Measurements from ENCODE around the gene ZNF324B.

DNA sequence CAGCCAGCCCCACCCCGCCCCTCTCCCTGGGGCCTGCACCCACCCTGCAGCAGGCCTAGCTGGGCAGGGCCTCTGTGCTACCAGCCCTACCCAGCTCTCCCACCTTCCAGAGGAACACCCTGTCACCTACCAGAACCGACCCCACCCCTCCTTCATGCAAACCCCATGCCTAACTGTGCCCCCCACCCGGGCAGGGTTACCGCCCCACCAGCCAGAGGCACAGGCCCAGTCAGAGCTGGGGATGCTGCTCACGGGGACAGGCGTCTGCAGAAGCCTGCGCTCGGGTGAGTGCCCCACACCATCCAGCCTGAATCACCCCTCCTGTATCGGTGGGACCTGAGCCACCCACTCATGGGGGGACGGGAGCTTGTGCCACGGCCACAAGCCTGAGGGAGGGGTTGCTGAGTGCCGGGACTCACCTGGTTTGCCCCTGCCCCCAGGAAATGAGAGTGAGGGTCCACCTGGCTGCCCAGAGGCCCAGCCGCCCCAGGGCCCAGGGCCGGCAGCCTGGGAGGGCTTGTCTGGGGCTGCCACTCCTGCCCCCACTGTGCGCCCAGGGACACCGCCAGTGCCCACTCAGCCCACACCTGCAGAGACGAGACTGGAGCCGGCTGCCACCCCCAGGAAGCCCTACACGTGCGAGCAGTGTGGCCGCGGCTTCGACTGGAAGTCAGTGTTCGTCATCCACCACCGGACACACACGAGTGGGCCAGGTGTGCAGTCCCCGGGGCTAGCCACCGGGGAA is 28.5 kb downstream of the ZNF324B start:
- TF ChIP-seq SUZ12 (IDR thresholded peaks at IDR 0.05; ENCODE audit: extremely low read depth, insufficient read depth, insufficient read length) (no peak), YY1 (IDR thresholded peaks at IDR 0.05; ENCODE audit: insufficient read depth, insufficient read length) (no peak), ZNF274 (IDR thresholded peaks at IDR 0.05; ENCODE audit: low read depth, low read length) (no peak)
